ENCODE measurements around the gene PLA2G6. TPM values are rescaled to one million over a fixed set of nuclear protein-coding genes. Genes with fewer than 3 reads are reported as not detected.
"Not testable (repeated sequence)": the region's sequence is repeated elsewhere in the genome, so short reads cannot be mapped to it uniquely, and the experiment has no call there.

The PLA2G6 gene
- total and polyA plus RNA-seq, 2 of the 13 experiments (the other 11 are each of a cell fraction or from before 2014, with no cell fraction given), result 4.8 to 11.5 TPM

- in situ Hi-C loops (cut with HindIII; ENCODE audit: extremely low pct_ligation_motif_present, low pct_unique_long_range_greater_than_20kb) (no loop called here), intact Hi-C loops (cut with micrococcal nuclease; ENCODE audit: unreplicated experiment) (no loop called here)
- H2AFZ ChIP-seq (ENCODE audit: low read length), result no peak overlapping the region
- H3K4me1 ChIP-seq (ENCODE audit: insufficient read depth, low read length), result peaks cover 16% of the 10 kb centered on the region
- ATAC-seq (no peak), FAIRE-seq (no peak), DNase-seq (ENCODE audit: low spot score) (no peak)
- no peaks in the 10 kb centered on the region for H4K20me1 ChIP-seq (ENCODE audit: insufficient read depth, low read length)
- H3K9me3 ChIP-seq (ENCODE audit: low read length), result no peaks in the 10 kb centered on the region
- TF ChIP-seq AGO2 (optimal IDR thresholded peaks at IDR 0.05; ENCODE audit: low read depth, low read length) (no peak), FOSL2 (CRISPR knock-in tag; IDR thresholded peaks at IDR 0.05) (peak; percentile 31; the same call in 1 of the 2 replicates)
- POLR2A ChIA-PET, result no interaction called here
- H3K27ac ChIP-seq (ENCODE audit: extremely low read length, insufficient read depth, low read length), result no peak overlapping the region
- CTCF ChIA-PET (ENCODE audit: low intra/inter-chr PET ratio, low total read pairs), result no interaction called here
- WGBS (ENCODE audit: low lambda C conversion rate), result 94% methylated on average over 4 of the region's 5 CpGs
- H3K27me3 ChIP-seq (ENCODE audit: control insufficient read depth in 1 of 2, insufficient read depth in 2 of 2, low read length in 2 of 2), result no peaks in the 10 kb centered on the region
- H3K4me3 ChIP-seq (replicated peaks in 1 of 3; ENCODE audit: insufficient read depth in 1 of 3, low read depth in 2 of 3, low read length in 3 of 3), result no peak overlapping the region
- no peaks in the 10 kb centered on the region for H3K79me2 ChIP-seq (ENCODE audit: insufficient read depth, low read length)
- no peak overlapping the region for H3K9ac ChIP-seq (ENCODE audit: insufficient read depth, low read depth, low read length)
- H3K36me3 ChIP-seq (replicated peaks in 1 of 2; ENCODE audit: control insufficient read depth in 1 of 2, insufficient read depth in 2 of 2, low read length in 2 of 2), result no peaks in the 10 kb centered on the region
- H3K4me2 ChIP-seq (ENCODE audit: low read depth, low read length), result no peak overlapping the region
- no TSS peak for BruUV-seq (replicated peaks)
These were observed 33.4 kb downstream of the PLA2G6 start for GRCh38 chr22:38148245-38148644.

- ATAC-seq; H3K9ac ChIP-seq (ENCODE audit: insufficient read depth, low read depth, low read length); H3K9me3 ChIP-seq (ENCODE audit: low read length); H2AFZ ChIP-seq (ENCODE audit: low read length); in situ Hi-C loops (cut with HindIII; ENCODE audit: extremely low pct_ligation_motif_present, low pct_unique_long_range_greater_than_20kb); BruUV-seq (replicated peaks); H3K36me3 ChIP-seq (replicated peaks in 1 of 2; ENCODE audit: control insufficient read depth in 1 of 2, insufficient read depth in 2 of 2, low read length in 2 of 2); CTCF ChIA-PET (ENCODE audit: low intra/inter-chr PET ratio, low total read pairs); H3K4me3 ChIP-seq (replicated peaks in 1 of 3; ENCODE audit: insufficient read depth in 1 of 3, low read depth in 2 of 3, low read length in 3 of 3); intact Hi-C loops (cut with micrococcal nuclease; ENCODE audit: unreplicated experiment); DNase-seq (ENCODE audit: low spot score); H4K20me1 ChIP-seq (ENCODE audit: insufficient read depth, low read length); H3K79me2 ChIP-seq (ENCODE audit: insufficient read depth, low read length); H3K27ac ChIP-seq (ENCODE audit: extremely low read length, insufficient read depth, low read length); H3K4me2 ChIP-seq (ENCODE audit: low read depth, low read length); H3K27me3 ChIP-seq (ENCODE audit: control insufficient read depth in 1 of 2, insufficient read depth in 2 of 2, low read length in 2 of 2); FAIRE-seq; H3K4me1 ChIP-seq (ENCODE audit: insufficient read depth, low read length): not testable (repeated sequence)
- POLR2A ChIA-PET, result interaction anchor here (1.0 to 1.2 kb wide), 2 partner anchors 35 to 36 kb away, joined by 3 read pairs; partner anchors contain the start of genes BAIAP2L2 and PLA2G6
- 93% methylated on average over 3 of the region's 3 CpGs for WGBS (ENCODE audit: low lambda C conversion rate)
These were observed 35.5 kb downstream of the PLA2G6 start for GRCh38 chr22:38146166-38146565.

DNA sequence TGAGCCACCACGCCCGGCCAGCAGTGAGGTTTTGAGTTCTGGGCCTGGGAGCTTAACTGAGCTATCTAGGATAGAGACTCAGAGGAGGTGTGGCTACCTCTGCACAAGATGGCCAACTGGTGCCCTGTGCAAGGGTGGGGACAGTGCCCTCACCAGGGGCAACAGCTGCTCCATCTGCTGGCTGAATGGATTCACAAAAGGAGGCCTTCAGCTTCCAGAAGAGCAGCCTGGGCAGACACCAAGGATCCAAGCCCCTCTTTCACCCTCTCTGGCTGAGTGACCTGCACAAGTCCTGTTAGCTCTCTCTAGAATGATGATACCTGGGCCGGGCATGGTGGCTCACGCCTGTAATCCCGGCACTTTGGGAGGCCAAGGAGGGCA, 37.6 kb downstream of the PLA2G6 start:
- POLR2A ChIA-PET, result interaction anchor here (0.7 to 1.3 kb wide), 2 partner anchors 36 to 92 kb away, joined by 3 read pairs; no protein-coding TSS in a partner anchor
- H3K27ac ChIP-seq (ENCODE audit: extremely low read length, insufficient read depth, low read length), result no peak overlapping the region
- no peak overlapping the region for H3K4me3 ChIP-seq (replicated peaks in 1 of 3; ENCODE audit: insufficient read depth in 1 of 3, low read depth in 2 of 3, low read length in 3 of 3)

More for the DNA sequence above, 37.6 kb downstream of the PLA2G6 start:
- Histone ChIP-seq H3K9ac (ENCODE audit: insufficient read depth, low read depth, low read length) (no peak overlapping the region), H4K20me1 (ENCODE audit: insufficient read depth, low read length) (no peaks in the 10 kb centered on the region), H3K36me3 (replicated peaks in 1 of 2; ENCODE audit: control insufficient read depth in 1 of 2, insufficient read depth in 2 of 2, low read length in 2 of 2) (no peaks in the 10 kb centered on the region), H3K9me3 (ENCODE audit: low read length) (no peaks in the 10 kb centered on the region), H2AFZ (ENCODE audit: low read length) (no peak overlapping the region), H3K79me2 (ENCODE audit: insufficient read depth, low read length) (no peaks in the 10 kb centered on the region), H3K27me3 (ENCODE audit: control insufficient read depth in 1 of 2, insufficient read depth in 2 of 2, low read length in 2 of 2) (no peaks in the 10 kb centered on the region), H3K4me1 (ENCODE audit: insufficient read depth, low read length) (no peaks in the 10 kb centered on the region; the same call in 1 of the 2 replicates), H3K4me2 (ENCODE audit: low read depth, low read length) (no peak overlapping the region)
- CTCF ChIA-PET (ENCODE audit: low intra/inter-chr PET ratio, low total read pairs), result no interaction called here
- TF ChIP-seq HNRNPL (IDR thresholded peaks at IDR 0.05; ENCODE audit: low read depth, low read length) (0 out of 2 replicates have a peak, but pooled peaks have one; percentile 51), STAG1 (CRISPR knock-in tag; IDR thresholded peaks at IDR 0.05) (peak; percentile 36; the same call in 1 of the 2 replicates), CTCF (CRISPR knock-in tag; IDR thresholded peaks at IDR 0.05) (peak; percentile 48), CENPT (CRISPR knock-in tag; IDR thresholded peaks at IDR 0.05; ENCODE audit: low read depth) (no peak)
- no peak for FAIRE-seq
- intact Hi-C loops (cut with micrococcal nuclease; ENCODE audit: unreplicated experiment) (no loop called here), in situ Hi-C loops (cut with HindIII; ENCODE audit: extremely low pct_ligation_motif_present, low pct_unique_long_range_greater_than_20kb) (no loop called here)
- 86% methylated on average over 4 of the region's 5 CpGs for WGBS (ENCODE audit: low lambda C conversion rate)
- BruUV-seq (replicated peaks), result no TSS peak
- DNase-seq (ENCODE audit: low spot score), result peak; percentile 25
- ATAC-seq, result peak; percentile 77
